HEK293 (cell line): Measurements from ENCODE around the gene TIMM50.
A peak's percentile ranks its signal among the peaks of the same experiment; 100 is the strongest.

ENCODE experiments used
- BCL11B ChIP-seq: fragments of 450-650 bp; formaldehyde crosslinking; IDR thresholded peaks from 2 replicates; pipeline ENCODE4 v1.5.1; 2016; ENCODE audit warnings: low read depth, missing biosample characterization, missing genetic modification characterization
- GLI4 ChIP-seq: fragments of 450-650 bp; formaldehyde crosslinking; IDR thresholded peaks from 2 replicates; pipeline ENCODE4 v1.5.1; 2016; ENCODE audit warnings: missing biosample characterization, missing genetic modification characterization
- KLF7 ChIP-seq: fragments of 450-650 bp; formaldehyde crosslinking; IDR thresholded peaks from 2 replicates; pipeline ENCODE4 v1.5.1; 2016; ENCODE audit warnings: missing biosample characterization, missing genetic modification characterization, borderline replicate concordance
- MEIS1 ChIP-seq: sonication (generic); formaldehyde crosslinking; IDR thresholded peaks from 2 replicates; pipeline ENCODE4 v1.8.1; 2022; ENCODE audit warnings: missing genetic modification reagents, mild to moderate bottlenecking, borderline replicate concordance
- ZBTB20 ChIP-seq: fragments of 450-650 bp; formaldehyde crosslinking; IDR thresholded peaks from 2 replicates; pipeline ENCODE4 v1.5.1; 2016; ENCODE audit warnings: missing biosample characterization, missing genetic modification characterization
- ZBTB7A ChIP-seq: fragments of 450-650 bp; formaldehyde crosslinking; IDR thresholded peaks from 2 replicates; pipeline ENCODE4 v1.5.1; 2016; ENCODE audit warnings: low read depth, missing biosample characterization, missing genetic modification characterization
- ZNF133 ChIP-seq: fragments of 450-650 bp; formaldehyde crosslinking; IDR thresholded peaks from 2 replicates; pipeline ENCODE4 v1.5.1; 2016; ENCODE audit warnings: missing biosample characterization, missing genetic modification characterization
- ZNF169 ChIP-seq: fragments of 450-650 bp; formaldehyde crosslinking; IDR thresholded peaks from 2 replicates; pipeline ENCODE4 v1.5.1; 2016; ENCODE audit warnings: missing biosample characterization, missing genetic modification characterization
- ZNF175 ChIP-seq: fragments of 450-650 bp; formaldehyde crosslinking; IDR thresholded peaks from 2 replicates; pipeline ENCODE4 v1.5.1; 2016; ENCODE audit warnings: missing biosample characterization, missing genetic modification characterization
- ZNF19 ChIP-seq: fragments of 450-650 bp; formaldehyde crosslinking; IDR thresholded peaks from 2 replicates; pipeline ENCODE4; 2016; ENCODE audit warnings: missing biosample characterization, missing genetic modification characterization, low read depth
- ZNF223 ChIP-seq: fragments of 450-650 bp; formaldehyde crosslinking; IDR thresholded peaks from 2 replicates; pipeline ENCODE4 v1.5.1; 2016; ENCODE audit warnings: missing biosample characterization, missing genetic modification characterization
- ZNF24 ChIP-seq: fragments of 450-650 bp; formaldehyde crosslinking; IDR thresholded peaks from 2 replicates; pipeline ENCODE4 v1.5.1; 2016; ENCODE audit warnings: missing biosample characterization, missing genetic modification characterization
- ZNF248 ChIP-seq: fragments of 450-650 bp; formaldehyde crosslinking; IDR thresholded peaks from 2 replicates; pipeline ENCODE4 v1.5.1; 2017; ENCODE audit warnings: missing biosample characterization, missing genetic modification characterization
- ZNF274 ChIP-seq, 2 experiments: fragments of 200-500 bp in 1 of 2; fragments of 450-650 bp in 1 of 2; sonication (Bioruptor generic) in 1 of 2; formaldehyde crosslinking in 1 of 2; IDR thresholded peaks; 2 replicates each; pipeline versions ENCODE4 v1.5.1 to v1.6.1; 2014 to 2016; ENCODE audit warnings: borderline replicate concordance in 1 of 2, inconsistent platforms in 1 of 2, low read length in 1 of 2, missing biosample characterization in 1 of 2, missing genetic modification characterization in 1 of 2
- ZNF292 ChIP-seq: fragments of 450-650 bp; formaldehyde crosslinking; IDR thresholded peaks from 2 replicates; pipeline ENCODE4 v1.5.1; 2016; ENCODE audit warnings: low read depth, missing biosample characterization, missing genetic modification characterization, borderline replicate concordance
- ZNF350 ChIP-seq: fragments of 450-650 bp; formaldehyde crosslinking; IDR thresholded peaks from 2 replicates; pipeline ENCODE4 v1.5.0; 2017; ENCODE audit warnings: missing biosample characterization, mild to moderate bottlenecking, missing genetic modification characterization
- ZNF48 ChIP-seq: fragments of 450-650 bp; formaldehyde crosslinking; IDR thresholded peaks from 2 replicates; pipeline ENCODE4 v1.5.1; 2016; ENCODE audit warnings: missing biosample characterization, missing genetic modification characterization
- ZNF501 ChIP-seq: fragments of 450-650 bp; formaldehyde crosslinking; IDR thresholded peaks from 2 replicates; pipeline ENCODE4 v1.5.1; 2016; ENCODE audit warnings: missing biosample characterization, missing genetic modification characterization
- ZNF548 ChIP-seq: fragments of 450-650 bp; formaldehyde crosslinking; IDR thresholded peaks from 2 replicates; pipeline ENCODE4 v1.5.1; 2016; ENCODE audit warnings: missing biosample characterization, missing genetic modification characterization
- ZNF571 ChIP-seq: fragments of 450-650 bp; formaldehyde crosslinking; IDR thresholded peaks from 2 replicates; pipeline ENCODE4 v1.5.0; 2017; ENCODE audit warnings: missing biosample characterization, missing genetic modification characterization
- ZNF624 ChIP-seq: fragments of 450-650 bp; formaldehyde crosslinking; IDR thresholded peaks from 2 replicates; pipeline ENCODE4 v1.5.1; 2017; ENCODE audit warnings: missing biosample characterization, missing genetic modification characterization
- ZNF629 ChIP-seq: fragments of 450-650 bp; formaldehyde crosslinking; IDR thresholded peaks from 2 replicates; pipeline ENCODE4 v1.5.1; 2017; ENCODE audit warnings: missing biosample characterization, missing genetic modification characterization
- ZNF654 ChIP-seq: fragments of 450-650 bp; formaldehyde crosslinking; IDR thresholded peaks from 2 replicates; pipeline ENCODE4 v1.5.1; 2016; ENCODE audit warnings: low read depth, missing biosample characterization, missing genetic modification characterization
- ZNF660 ChIP-seq: fragments of 450-650 bp; IDR thresholded peaks from 2 replicates; pipeline ENCODE4 v1.5.1; 2018; ENCODE audit warnings: missing biosample characterization, mild to moderate bottlenecking, missing genetic modification characterization
- ZNF701 ChIP-seq: fragments of 450-650 bp; formaldehyde crosslinking; IDR thresholded peaks from 2 replicates; pipeline ENCODE4 v1.5.1; 2016; ENCODE audit warnings: missing biosample characterization, missing genetic modification characterization
- ZNF791 ChIP-seq: fragments of 450-650 bp; formaldehyde crosslinking; IDR thresholded peaks from 2 replicates; pipeline ENCODE4 v1.5.1; 2016; ENCODE audit warnings: missing biosample characterization, missing genetic modification characterization
- ZNF830 ChIP-seq: fragments of 450-650 bp; IDR thresholded peaks from 2 replicates; pipeline ENCODE4 v1.5.0; 2018; ENCODE audit warnings: missing biosample characterization, missing genetic modification characterization, low read depth, mild to moderate bottlenecking, moderate library complexity
- TF ChIP-seq, protein P1 (sequence below): fragments of 450-650 bp; formaldehyde crosslinking; IDR thresholded peaks from 2 replicates; pipeline ENCODE4 v1.5.1; 2016; ENCODE audit warnings: missing biosample characterization, missing genetic modification characterization
- TF ChIP-seq, protein P2 (sequence below): fragments of 450-650 bp; formaldehyde crosslinking; IDR thresholded peaks from 2 replicates; pipeline ENCODE4 v1.5.1; 2016; ENCODE audit warnings: missing biosample characterization, missing genetic modification characterization
- TF ChIP-seq, protein P3 (sequence below): sonication (generic); formaldehyde crosslinking; IDR thresholded peaks from 2 replicates; pipeline ENCODE4 v1.8.1; 2022; ENCODE audit warnings: mild to moderate bottlenecking, moderate library complexity, missing genetic modification reagents
- TF ChIP-seq, protein P4 (sequence below): fragments of 450-650 bp; formaldehyde crosslinking; IDR thresholded peaks from 2 replicates; pipeline ENCODE4 v1.5.1; 2016; ENCODE audit warnings: missing biosample characterization, missing genetic modification characterization

Gene TIMM50

DNA sequence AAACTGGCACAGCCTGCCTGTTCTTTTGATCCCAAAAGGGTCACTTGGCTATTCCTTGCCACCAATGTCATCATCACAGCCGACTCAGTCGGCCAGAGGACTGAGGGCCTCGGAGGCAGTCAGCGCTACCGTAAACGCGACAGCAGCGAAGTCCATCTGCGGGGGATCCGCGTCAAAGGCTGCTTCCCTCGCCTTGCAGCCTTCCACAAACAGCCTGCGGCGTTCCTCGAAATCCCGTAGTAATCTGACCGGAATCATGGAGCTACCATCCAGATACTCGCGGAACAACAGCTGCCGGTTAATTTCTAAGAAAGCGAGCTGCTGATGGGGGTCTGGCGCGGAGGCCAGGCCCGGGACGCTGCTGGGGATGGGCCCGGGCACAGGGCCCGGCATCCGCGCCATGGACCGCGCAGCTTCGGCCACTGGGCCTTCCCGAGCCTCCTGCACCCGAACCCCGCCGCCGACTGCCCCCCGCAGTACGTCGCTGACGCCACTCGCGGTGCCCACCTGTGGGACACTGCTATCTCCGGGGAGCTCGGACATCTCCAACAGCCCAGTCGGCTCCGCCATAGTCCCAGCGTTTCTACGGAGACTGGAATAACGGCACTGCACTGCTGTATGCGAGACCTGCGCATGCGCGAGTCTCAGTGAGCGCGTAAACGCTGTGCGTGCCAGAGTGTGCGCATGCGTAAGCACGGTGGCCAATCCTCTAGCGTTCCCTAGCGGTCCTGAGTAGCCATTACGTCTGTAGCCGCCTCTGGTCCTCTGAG, 51.8 kb downstream of the TIMM50 start, which contains the start of gene EID2B (continued):
- TF ChIP-seq, protein P1, sequence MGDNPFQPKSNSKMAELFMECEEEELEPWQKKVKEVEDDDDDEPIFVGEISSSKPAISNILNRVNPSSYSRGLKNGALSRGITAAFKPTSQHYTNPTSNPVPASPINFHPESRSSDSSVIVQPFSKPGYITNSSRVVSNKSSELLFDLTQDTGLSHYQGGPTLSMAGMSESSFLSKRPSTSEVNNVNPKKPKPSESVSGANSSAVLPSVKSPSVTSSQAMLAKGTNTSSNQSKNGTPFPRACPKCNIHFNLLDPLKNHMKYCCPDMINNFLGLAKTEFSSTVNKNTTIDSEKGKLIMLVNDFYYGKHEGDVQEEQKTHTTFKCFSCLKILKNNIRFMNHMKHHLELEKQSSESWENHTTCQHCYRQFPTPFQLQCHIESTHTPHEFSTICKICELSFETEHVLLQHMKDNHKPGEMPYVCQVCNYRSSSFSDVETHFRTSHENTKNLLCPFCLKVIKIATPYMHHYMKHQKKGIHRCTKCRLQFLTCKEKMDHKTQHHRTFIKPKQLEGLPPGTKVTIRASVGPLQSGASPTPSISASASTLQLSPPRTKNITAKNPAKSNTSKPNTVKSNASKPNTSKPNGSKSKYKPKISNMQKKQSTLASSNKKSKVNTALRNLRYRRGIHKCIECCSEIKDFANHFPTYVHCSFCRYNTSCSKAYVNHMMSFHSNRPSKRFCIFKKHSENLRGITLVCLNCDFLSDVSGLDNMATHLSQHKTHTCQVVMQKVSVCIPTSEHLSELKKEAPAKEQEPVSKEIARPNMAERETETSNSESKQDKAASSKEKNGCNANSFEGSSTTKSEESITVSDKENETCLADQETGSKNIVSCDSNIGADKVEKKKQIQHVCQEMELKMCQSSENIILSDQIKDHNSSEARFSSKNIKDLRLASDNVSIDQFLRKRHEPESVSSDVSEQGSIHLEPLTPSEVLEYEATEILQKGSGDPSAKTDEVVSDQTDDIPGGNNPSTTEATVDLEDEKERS: 0 out of 2 replicates have a peak, but pooled peaks have one; percentile 11
- TF ChIP-seq KLF7 (tag by site-specific recombination): peak; percentile 33; the same call in 1 of the 2 replicates
- peak; percentile 61 for TF ChIP-seq ZNF24
- peak; percentile 99 for TF ChIP-seq ZBTB20 (tag by site-specific recombination)
- TF ChIP-seq ZNF350: no peak
- TF ChIP-seq, protein P2, sequence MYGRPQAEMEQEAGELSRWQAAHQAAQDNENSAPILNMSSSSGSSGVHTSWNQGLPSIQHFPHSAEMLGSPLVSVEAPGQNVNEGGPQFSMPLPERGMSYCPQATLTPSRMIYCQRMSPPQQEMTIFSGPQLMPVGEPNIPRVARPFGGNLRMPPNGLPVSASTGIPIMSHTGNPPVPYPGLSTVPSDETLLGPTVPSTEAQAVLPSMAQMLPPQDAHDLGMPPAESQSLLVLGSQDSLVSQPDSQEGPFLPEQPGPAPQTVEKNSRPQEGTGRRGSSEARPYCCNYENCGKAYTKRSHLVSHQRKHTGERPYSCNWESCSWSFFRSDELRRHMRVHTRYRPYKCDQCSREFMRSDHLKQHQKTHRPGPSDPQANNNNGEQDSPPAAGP (tag by site-specific recombination): no peak; the same call in 1 of the 2 replicates
- no peak for TF ChIP-seq ZNF292 (tag by site-specific recombination)
- TF ChIP-seq ZNF791 (tag by site-specific recombination): no peak
- no peak for TF ChIP-seq ZNF133
- no peak for TF ChIP-seq ZNF274 (IDR thresholded peaks at IDR 0.05; ENCODE audit: low read length)
- TF ChIP-seq ZNF274 (tag by site-specific recombination; IDR thresholded peaks at IDR 0.05; ENCODE audit: borderline replicate concordance): no peak
- TF ChIP-seq ZNF169 (tag by site-specific recombination): no peak
- TF ChIP-seq ZNF548 (tag by site-specific recombination): no peak
- TF ChIP-seq GLI4 (tag by site-specific recombination): no peak
- no peak for TF ChIP-seq ZNF248 (tag by site-specific recombination)
- TF ChIP-seq ZNF223 (tag by site-specific recombination): 0 out of 2 replicates have a peak, but pooled peaks have one; percentile 16
- TF ChIP-seq, protein P3, sequence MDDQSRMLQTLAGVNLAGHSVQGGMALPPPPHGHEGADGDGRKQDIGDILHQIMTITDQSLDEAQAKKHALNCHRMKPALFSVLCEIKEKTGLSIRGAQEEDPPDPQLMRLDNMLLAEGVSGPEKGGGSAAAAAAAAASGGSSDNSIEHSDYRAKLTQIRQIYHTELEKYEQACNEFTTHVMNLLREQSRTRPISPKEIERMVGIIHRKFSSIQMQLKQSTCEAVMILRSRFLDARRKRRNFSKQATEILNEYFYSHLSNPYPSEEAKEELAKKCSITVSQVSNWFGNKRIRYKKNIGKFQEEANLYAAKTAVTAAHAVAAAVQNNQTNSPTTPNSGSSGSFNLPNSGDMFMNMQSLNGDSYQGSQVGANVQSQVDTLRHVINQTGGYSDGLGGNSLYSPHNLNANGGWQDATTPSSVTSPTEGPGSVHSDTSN (CRISPR knock-in tag): no peak; the same call in 1 of the 2 replicates
- TF ChIP-seq ZNF571 (tag by site-specific recombination): no peak
- no peak for TF ChIP-seq MEIS1 (CRISPR knock-in tag)
- TF ChIP-seq ZNF701: no peak
- peak; percentile 100 for TF ChIP-seq ZNF654 (tag by site-specific recombination)
- no peak; the same call in 1 of the 2 replicates for TF ChIP-seq ZBTB7A (tag by site-specific recombination)
- TF ChIP-seq BCL11B (tag by site-specific recombination): peak; percentile 51; the same call in 1 of the 2 replicates
- no peak for TF ChIP-seq ZNF48 (tag by site-specific recombination)
- TF ChIP-seq ZNF501 (tag by site-specific recombination): peak; percentile 98
- TF ChIP-seq ZNF660: peak; percentile 88
- TF ChIP-seq ZNF19 (tag by site-specific recombination): no peak
- TF ChIP-seq ZNF624 (tag by site-specific recombination): no peak
- no peak for TF ChIP-seq ZNF830 (tag by site-specific recombination)
- no peak for TF ChIP-seq ZNF175 (tag by site-specific recombination)
- TF ChIP-seq ZNF629 (tag by site-specific recombination): peak; percentile 55; the same call in 1 of the 2 replicates
- TF ChIP-seq, protein P4, sequence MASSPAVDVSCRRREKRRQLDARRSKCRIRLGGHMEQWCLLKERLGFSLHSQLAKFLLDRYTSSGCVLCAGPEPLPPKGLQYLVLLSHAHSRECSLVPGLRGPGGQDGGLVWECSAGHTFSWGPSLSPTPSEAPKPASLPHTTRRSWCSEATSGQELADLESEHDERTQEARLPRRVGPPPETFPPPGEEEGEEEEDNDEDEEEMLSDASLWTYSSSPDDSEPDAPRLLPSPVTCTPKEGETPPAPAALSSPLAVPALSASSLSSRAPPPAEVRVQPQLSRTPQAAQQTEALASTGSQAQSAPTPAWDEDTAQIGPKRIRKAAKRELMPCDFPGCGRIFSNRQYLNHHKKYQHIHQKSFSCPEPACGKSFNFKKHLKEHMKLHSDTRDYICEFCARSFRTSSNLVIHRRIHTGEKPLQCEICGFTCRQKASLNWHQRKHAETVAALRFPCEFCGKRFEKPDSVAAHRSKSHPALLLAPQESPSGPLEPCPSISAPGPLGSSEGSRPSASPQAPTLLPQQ (tag by site-specific recombination): peak; percentile 95
